ENCODE results near the gene ZNF462.

DNA sequence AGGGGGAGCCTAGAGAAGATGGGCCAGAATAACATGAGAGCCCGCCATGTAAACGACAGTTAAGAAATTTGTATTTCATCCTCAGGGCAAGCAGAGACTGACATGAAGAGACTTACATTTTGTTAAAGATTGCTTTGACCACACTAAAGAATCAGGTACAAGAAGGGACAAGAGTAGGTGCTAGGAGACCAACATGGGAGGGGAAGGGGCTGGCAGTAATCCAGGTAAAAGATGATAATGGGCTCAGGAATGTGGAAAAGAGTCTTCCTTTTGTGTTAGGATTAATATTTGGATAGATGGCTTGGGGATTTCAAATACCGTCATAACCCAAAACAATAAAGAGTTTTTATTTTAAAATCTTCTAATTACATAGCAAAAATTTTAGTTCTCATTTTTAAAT, 137.3 kb downstream of the ZNF462 start:
- no peak for TF ChIP-seq EP300 (IDR thresholded peaks at IDR 0.05)
- TF ChIP-seq CTCF (IDR thresholded peaks at IDR 0.05) = no peak
- no peak for TF ChIP-seq POLR2AphosphoS5 (IDR thresholded peaks at IDR 0.05)
- no peak for TF ChIP-seq POLR2A (IDR thresholded peaks at IDR 0.05)
